ENCODE results near the gene TMEM184A. TPM values are rescaled to one million over a fixed set of nuclear protein-coding genes. Genes with fewer than 3 reads are reported as not detected.

The TMEM184A gene
- total and polyA plus RNA-seq, 2 of the 4 experiments (the other 2 are of a cell fraction) = 0.36 to 1.9 TPM

DNA sequence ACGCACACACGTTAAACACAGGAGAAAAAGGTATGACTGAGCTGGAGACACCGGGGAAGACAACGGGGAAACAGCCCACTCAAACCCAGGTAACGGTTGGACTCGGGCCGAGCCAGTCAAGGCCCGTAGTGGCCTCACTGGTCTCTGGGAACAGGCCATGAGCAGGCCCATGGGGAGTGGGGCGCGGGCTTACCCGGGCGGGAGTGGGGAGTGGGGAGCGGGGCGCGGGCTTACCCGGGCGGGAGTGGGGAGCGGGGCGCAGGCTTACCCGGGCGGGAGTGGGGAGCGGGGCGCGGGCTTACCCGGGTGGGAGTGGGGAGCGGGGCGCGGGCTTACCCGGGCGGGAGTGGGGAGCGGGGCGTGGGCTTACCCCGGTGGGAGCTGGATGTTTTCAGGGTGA, 63.4 kb downstream of the TMEM184A start:
- no TSS peak for BruUV-seq (replicated peaks)
- no peak overlapping the region for H3K4me2 ChIP-seq (ENCODE audit: low read depth, low read length)
- no peak overlapping the region for H2BK120ac ChIP-seq (ENCODE audit: low read depth, low read length)
- H3K14ac ChIP-seq (replicated peaks; ENCODE audit: low read depth, low read length) = no peak overlapping the region
- H3K4ac ChIP-seq (ENCODE audit: low read depth, low read length) = no peak overlapping the region
- no peak overlapping the region for H2AK5ac ChIP-seq (ENCODE audit: low read depth, low read length)
- H2BK15ac ChIP-seq (ENCODE audit: low read depth, low read length) = no peak overlapping the region
- H3K79me1 ChIP-seq (ENCODE audit: low read depth in 1 of 2, low read length in 2 of 2) = peaks cover 0 to 11% of the 10 kb centered on the region in 2 experiments; a peak in 1 of 4 replicates
- H4K5ac ChIP-seq (ENCODE audit: low read depth, low read length) = no peak overlapping the region
- dilution Hi-C loops (cut with HindIII; ENCODE audit: low sequenced_read_pairs, unreplicated experiment) = no loop called here
- H2AK9ac ChIP-seq (replicated peaks; ENCODE audit: low read depth, low read length, poor library complexity) = no peak overlapping the region
- H3K36me3 ChIP-seq (ENCODE audit: control insufficient read depth, insufficient read depth, low read length) = peaks cover 70% of the 10 kb centered on the region
- no peak overlapping the region for H3K18ac ChIP-seq (ENCODE audit: low read depth, low read length)
- no peak overlapping the region for H2BK5ac ChIP-seq (ENCODE audit: low read depth, low read length, poor library complexity, severe bottlenecking)
- H3K4me1 ChIP-seq (ENCODE audit: control insufficient read depth, insufficient read depth, low read length) = no peaks in the 10 kb centered on the region
- no peak overlapping the region for H4K91ac ChIP-seq (ENCODE audit: insufficient read depth, low read depth, low read length)
- intact Hi-C loops (cut with micrococcal nuclease) = no loop called here
- no peaks in the 10 kb centered on the region for H3K9me1 ChIP-seq (ENCODE audit: insufficient read depth, low read length)
- ChIA-PET POLR2A (ENCODE audit: unreplicated experiment) (interaction anchor here (0.6 kb wide), 1 partner anchor 309 kb away, joined by 4 read pairs; no protein-coding TSS in a partner anchor), CTCF (interaction anchor here (1.1 kb wide), 1 partner anchor 19 kb away, joined by 3 read pairs; no protein-coding TSS in a partner anchor)
- no peaks in the 10 kb centered on the region for H3K27me3 ChIP-seq (ENCODE audit: control insufficient read depth, insufficient read depth, low read length)
- H3K4me3 ChIP-seq (ENCODE audit: insufficient read depth, low read depth, low read length) = no peak overlapping the region
- no peak overlapping the region for H3K27ac ChIP-seq (ENCODE audit: insufficient read depth, low read length)
- H2AFZ ChIP-seq (replicated peaks; ENCODE audit: low read length, poor library complexity) = no peak overlapping the region
- DNase-seq (no peak), ATAC-seq (ENCODE audit: low read depth) (no peak)
- no peak overlapping the region for H2BK20ac ChIP-seq (ENCODE audit: low read depth, low read length)
- H3K56ac ChIP-seq (ENCODE audit: extremely low read depth, insufficient read depth, low read length) = no peak overlapping the region
- 86% methylated on average over 8 of the region's 33 CpGs; no CpG with 5 or more reads in 1 of the 2 experiments for WGBS, 2 experiments (ENCODE audit: extremely low coverage in 2 of 2, insufficient read length in 1 of 2)
- in situ Hi-C loops (cut with MboI; ENCODE audit: low sequenced_read_pairs) = no loop called here
- peaks cover 4% of the 10 kb centered on the region; the same call in 1 of the 2 replicates for H4K20me1 ChIP-seq (ENCODE audit: insufficient read depth, low read length)
- no peaks in the 10 kb centered on the region for H3K9me3 ChIP-seq (ENCODE audit: control insufficient read depth, insufficient read depth, low read length)
- H3K23ac ChIP-seq (ENCODE audit: low read depth, low read length) = no peak overlapping the region
- TF ChIP-seq USF2 (IDR thresholded peaks at IDR 0.05; ENCODE audit: low read depth, low read length) = no peak
- no peak for TF ChIP-seq ELK1 (IDR thresholded peaks at IDR 0.05; ENCODE audit: borderline replicate concordance, low read depth, low read length)
- TF ChIP-seq BHLHE40 (IDR thresholded peaks at IDR 0.05; ENCODE audit: low read depth, low read length) = no peak
- TF ChIP-seq NFE2L2 (IDR thresholded peaks at IDR 0.05; ENCODE audit: low read depth, low read length) = no peak
- TF ChIP-seq MXI1 (IDR thresholded peaks at IDR 0.05; ENCODE audit: borderline replicate concordance, low read depth, low read length) = no peak
- TF ChIP-seq CTCF (conservative IDR thresholded peaks at IDR 0.05; ENCODE audit: low read depth, low read length) = no peak
- no peak for TF ChIP-seq MAZ (IDR thresholded peaks at IDR 0.05; ENCODE audit: borderline replicate concordance, low read depth, low read length)
- no peak overlapping the region for H4K8ac ChIP-seq (ENCODE audit: low read depth in 2 of 2, low read length in 2 of 2)
- no peak overlapping the region for H3K9ac ChIP-seq (ENCODE audit: low read depth, low read length)
